Ovary (tissue), 3 donors: ENCODE data around the gene ADAMTS6.

Experiments used
- CTCF ChIP-seq, 3 donors: fragments of 450-650 bp in 2 of 3; fragments of 200-600 bp in 1 of 3; IDR thresholded peaks; one replicate each; pipeline versions ENCODE4 v1.5.1 to v1.8.0; 2016 to 2022; ENCODE audit warnings: antibody characterized with exemption in 3 of 3, mild to moderate bottlenecking in 1 of 3
- EP300 ChIP-seq: sonication (generic); formaldehyde crosslinking; IDR thresholded peaks from one replicate; pipeline ENCODE4 v1.6.1; 2017; ENCODE audit warnings: antibody characterized with exemption
- POLR2A ChIP-seq: fragments of 450-650 bp; IDR thresholded peaks from one replicate; pipeline ENCODE4 v1.6.1; 2017; ENCODE audit warnings: antibody characterized with exemption, mild to moderate bottlenecking, moderate library complexity
- donor health status: DM: no; HTN: no; CAD: no.

- no peak for TF ChIP-seq CTCF (IDR thresholded peaks at IDR 0.05)
- no peak for TF ChIP-seq POLR2A
- no peak for TF ChIP-seq EP300
Observed at GRCh38 chr5:65455064-65455463, 26.7 kb downstream of the ADAMTS6 start.
